CD4-positive, alpha-beta T cell treated with Interleukin-15 for 1 hour (primary cell): ENCODE measurements around the gene TNFRSF9.
"Not testable (repeated sequence)": the region's sequence is repeated elsewhere in the genome, so short reads cannot be mapped to it uniquely, and the experiment has no call there.

Source experiments
- DNase-seq: peaks from one replicate; pipeline ENCODE4 v3.0.0-alpha.2; 2020

TNFRSF9 gene

GRCh38 chr1:7960867-7961215 is 20.2 kb upstream of the TNFRSF9 start:
- DNase-seq = no peak

GRCh38 chr1:7960165-7960564 is 19.5 kb upstream of the TNFRSF9 start:
- no peak for DNase-seq

- no peak for DNase-seq
Observed at GRCh38 chr1:7956218-7957032, 15.8 kb upstream of the TNFRSF9 start.

GRCh38 chr1:7954683-7955082 is 14.0 kb upstream of the TNFRSF9 start:
- no peak for DNase-seq

- DNase-seq = peak; percentile 89
Observed at GRCh38 chr1:7953850-7954609, 13.4 kb upstream of the TNFRSF9 start.

- not testable (repeated sequence) for DNase-seq
Observed at GRCh38 chr1:7952791-7953190, 12.2 kb upstream of the TNFRSF9 start.

GRCh38 chr1:7948960-7949359 is 8.3 kb upstream of the TNFRSF9 start:
- peak; percentile 22 for DNase-seq

GRCh38 chr1:7943251-7943650 is 2.6 kb upstream of the TNFRSF9 start:
- no peak for DNase-seq

GRCh38 chr1:7942214-7942921 is 1.7 kb upstream of the TNFRSF9 start:
- peak; percentile 55 for DNase-seq

- no peak for DNase-seq
Observed at GRCh38 chr1:7941437-7941793, 776 bp upstream of the TNFRSF9 start.

GRCh38 chr1:7940034-7940433 is 605 bp downstream of the TNFRSF9 start:
- DNase-seq = no peak

- DNase-seq = no peak
Observed at GRCh38 chr1:7938070-7938469, 2.6 kb downstream of the TNFRSF9 start.

- DNase-seq = no peak
Observed at GRCh38 chr1:7932524-7933138, 8.0 kb downstream of the TNFRSF9 start.

- no peak for DNase-seq
Observed at GRCh38 chr1:7931446-7931812, 9.2 kb downstream of the TNFRSF9 start.

GRCh38 chr1:7930645-7931445 is 9.8 kb downstream of the TNFRSF9 start:
- no peak for DNase-seq

- no peak for DNase-seq
Observed at GRCh38 chr1:7929637-7930036, 11.0 kb downstream of the TNFRSF9 start.

- DNase-seq = no peak
Observed at GRCh38 chr1:7928247-7928646, 12.4 kb downstream of the TNFRSF9 start.

- DNase-seq = not testable (repeated sequence)
Observed at GRCh38 chr1:7927061-7927460, 13.6 kb downstream of the TNFRSF9 start.

- no peak for DNase-seq
Observed at GRCh38 chr1:7922301-7922700, 18.3 kb downstream of the TNFRSF9 start.

- no peak for DNase-seq
Observed at GRCh38 chr1:7921796-7922195, 18.8 kb downstream of the TNFRSF9 start.

GRCh38 chr1:7919880-7920279 is 20.8 kb downstream of the TNFRSF9 start:
- DNase-seq = no peak

GRCh38 chr1:7917971-7918370 is 22.7 kb downstream of the TNFRSF9 start:
- DNase-seq = not testable (repeated sequence)

- no peak for DNase-seq
Observed at GRCh38 chr1:7916501-7916830, 24.2 kb downstream of the TNFRSF9 start.
